CD4-positive, alpha-beta T cell treated with Interleukin-21 for 1 hour (primary cell): ENCODE results near the gene THAP6.
"Not testable (repeated sequence)": the region's sequence is repeated elsewhere in the genome, so short reads cannot be mapped to it uniquely, and the experiment has no call there.

Experiments
- DNase-seq: peaks from one replicate; pipeline ENCODE4 v3.0.0-alpha.2; 2020

Gene THAP6

GRCh38 chr4:75514131-75514948 lies at the start of gene THAP6, which contains the start of gene RCHY1:
TSS of gene THAP6 (plus strand) at chr4:75514473. CDS start at chr4:75515453, 980 bp downstream.
TSS of gene RCHY1 (minus strand) at chr4:75514403. CDS start at chr4:75514286, 117 bp downstream.
- DNase-seq: peak; percentile 92

GRCh38 chr4:75469896-75470295 lies 44.4 kb upstream of the THAP6 start:
- no peak for DNase-seq

GRCh38 chr4:75470738-75471137 lies 43.5 kb upstream of the THAP6 start:
- DNase-seq: no peak

GRCh38 chr4:75477201-75477600 lies 37.1 kb upstream of the THAP6 start:
- DNase-seq: no peak

GRCh38 chr4:75484190-75484589 lies 30.1 kb upstream of the THAP6 start:
- no peak for DNase-seq

- DNase-seq: no peak
Measured at GRCh38 chr4:75490155-75490554, 24.1 kb upstream of the THAP6 start.

GRCh38 chr4:75494563-75494962 lies 19.7 kb upstream of the THAP6 start:
- no peak for DNase-seq

GRCh38 chr4:75495476-75495875 lies 18.8 kb upstream of the THAP6 start:
- no peak for DNase-seq

GRCh38 chr4:75496406-75496805 lies 17.9 kb upstream of the THAP6 start:
- no peak for DNase-seq

GRCh38 chr4:75497133-75497532 lies 17.1 kb upstream of the THAP6 start:
- DNase-seq: no peak

GRCh38 chr4:75498041-75498440 lies 16.2 kb upstream of the THAP6 start:
- DNase-seq: no peak

GRCh38 chr4:75499900-75500299 lies 14.4 kb upstream of the THAP6 start:
- DNase-seq: no peak

- DNase-seq: no peak
Measured at GRCh38 chr4:75502671-75503070, 11.6 kb upstream of the THAP6 start.

GRCh38 chr4:75505630-75506029 lies 8.6 kb upstream of the THAP6 start:
- DNase-seq: no peak

- DNase-seq: not testable (repeated sequence)
Measured at GRCh38 chr4:75509592-75509991, 4.7 kb upstream of the THAP6 start.

GRCh38 chr4:75511841-75512240 lies 2.4 kb upstream of the THAP6 start:
- no peak for DNase-seq

GRCh38 chr4:75512386-75513211 lies 1.7 kb upstream of the THAP6 start:
- DNase-seq: peak; percentile 34

- DNase-seq: no peak
Measured at GRCh38 chr4:75513526-75514130, 645 bp upstream of the THAP6 start.

GRCh38 chr4:75514949-75515612 lies 808 bp downstream of the THAP6 start:
- DNase-seq: peak; percentile 55

- DNase-seq: no peak
Measured at GRCh38 chr4:75516144-75516543, 1.9 kb downstream of the THAP6 start.

GRCh38 chr4:75519452-75519851 lies 5.2 kb downstream of the THAP6 start:
- DNase-seq: not testable (repeated sequence)

GRCh38 chr4:75525086-75525485 lies 10.8 kb downstream of the THAP6 start:
- no peak for DNase-seq

GRCh38 chr4:75525910-75526309 lies 11.6 kb downstream of the THAP6 start:
- DNase-seq: no peak
